Ovary (tissue), 3 donors: ENCODE data around the gene PNPLA8.
"Not testable (repeated sequence)": the region's sequence is repeated elsewhere in the genome, so short reads cannot be mapped to it uniquely, and the experiment has no call there.

Experiments used
- CTCF ChIP-seq, 3 donors: fragments of 450-650 bp in 2 of 3; fragments of 200-600 bp in 1 of 3; IDR thresholded peaks; one replicate each; pipeline versions ENCODE4 v1.5.1 to v1.8.0; 2016 to 2022; ENCODE audit warnings: antibody characterized with exemption in 3 of 3, mild to moderate bottlenecking in 1 of 3
- POLR2A ChIP-seq: fragments of 450-650 bp; IDR thresholded peaks from one replicate; pipeline ENCODE4 v1.6.1; 2017; ENCODE audit warnings: antibody characterized with exemption, mild to moderate bottlenecking, moderate library complexity
- donor health status: DM: no; HTN: no; CAD: no.

GRCh38 chr7:108556665-108557064 is 30.7 kb upstream of the PNPLA8 start:
- not testable (repeated sequence) for TF ChIP-seq CTCF (IDR thresholded peaks at IDR 0.05); POLR2A
